ENCODE measurements around the gene HLA-DQA1.

- TF ChIP-seq, protein P1, sequence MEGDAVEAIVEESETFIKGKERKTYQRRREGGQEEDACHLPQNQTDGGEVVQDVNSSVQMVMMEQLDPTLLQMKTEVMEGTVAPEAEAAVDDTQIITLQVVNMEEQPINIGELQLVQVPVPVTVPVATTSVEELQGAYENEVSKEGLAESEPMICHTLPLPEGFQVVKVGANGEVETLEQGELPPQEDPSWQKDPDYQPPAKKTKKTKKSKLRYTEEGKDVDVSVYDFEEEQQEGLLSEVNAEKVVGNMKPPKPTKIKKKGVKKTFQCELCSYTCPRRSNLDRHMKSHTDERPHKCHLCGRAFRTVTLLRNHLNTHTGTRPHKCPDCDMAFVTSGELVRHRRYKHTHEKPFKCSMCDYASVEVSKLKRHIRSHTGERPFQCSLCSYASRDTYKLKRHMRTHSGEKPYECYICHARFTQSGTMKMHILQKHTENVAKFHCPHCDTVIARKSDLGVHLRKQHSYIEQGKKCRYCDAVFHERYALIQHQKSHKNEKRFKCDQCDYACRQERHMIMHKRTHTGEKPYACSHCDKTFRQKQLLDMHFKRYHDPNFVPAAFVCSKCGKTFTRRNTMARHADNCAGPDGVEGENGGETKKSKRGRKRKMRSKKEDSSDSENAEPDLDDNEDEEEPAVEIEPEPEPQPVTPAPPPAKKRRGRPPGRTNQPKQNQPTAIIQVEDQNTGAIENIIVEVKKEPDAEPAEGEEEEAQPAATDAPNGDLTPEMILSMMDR (IDR thresholded peaks at IDR 0.05; ENCODE audit: low read depth, low read length, missing input control) = peak; percentile 24
- TF ChIP-seq JUND (IDR thresholded peaks at IDR 0.05) (no peak), GABPA (IDR thresholded peaks at IDR 0.05 in 1 of 2, conservative IDR thresholded peaks at IDR 0.05 in 1 of 2) (no peak), RXRA (IDR thresholded peaks at IDR 0.05) (no peak), YY1 (IDR thresholded peaks at IDR 0.05) (no peak), TAF1 (conservative IDR thresholded peaks at IDR 0.05) (no peak), RAD21 (IDR thresholded peaks at IDR 0.05) (peak; percentile 12 to 27), ATF3 (IDR thresholded peaks at IDR 0.05) (no peak), MAX (IDR thresholded peaks at IDR 0.05) (no peak), ZBTB33 (IDR thresholded peaks at IDR 0.05) (no peak), FOXA2 (IDR thresholded peaks at IDR 0.05) (no peak), EGR1 (IDR thresholded peaks at IDR 0.05; ENCODE audit: low read depth in 2 of 2) (no peak), HNF4G (IDR thresholded peaks at IDR 0.05) (no peak)
- TF ChIP-seq, protein P2, sequence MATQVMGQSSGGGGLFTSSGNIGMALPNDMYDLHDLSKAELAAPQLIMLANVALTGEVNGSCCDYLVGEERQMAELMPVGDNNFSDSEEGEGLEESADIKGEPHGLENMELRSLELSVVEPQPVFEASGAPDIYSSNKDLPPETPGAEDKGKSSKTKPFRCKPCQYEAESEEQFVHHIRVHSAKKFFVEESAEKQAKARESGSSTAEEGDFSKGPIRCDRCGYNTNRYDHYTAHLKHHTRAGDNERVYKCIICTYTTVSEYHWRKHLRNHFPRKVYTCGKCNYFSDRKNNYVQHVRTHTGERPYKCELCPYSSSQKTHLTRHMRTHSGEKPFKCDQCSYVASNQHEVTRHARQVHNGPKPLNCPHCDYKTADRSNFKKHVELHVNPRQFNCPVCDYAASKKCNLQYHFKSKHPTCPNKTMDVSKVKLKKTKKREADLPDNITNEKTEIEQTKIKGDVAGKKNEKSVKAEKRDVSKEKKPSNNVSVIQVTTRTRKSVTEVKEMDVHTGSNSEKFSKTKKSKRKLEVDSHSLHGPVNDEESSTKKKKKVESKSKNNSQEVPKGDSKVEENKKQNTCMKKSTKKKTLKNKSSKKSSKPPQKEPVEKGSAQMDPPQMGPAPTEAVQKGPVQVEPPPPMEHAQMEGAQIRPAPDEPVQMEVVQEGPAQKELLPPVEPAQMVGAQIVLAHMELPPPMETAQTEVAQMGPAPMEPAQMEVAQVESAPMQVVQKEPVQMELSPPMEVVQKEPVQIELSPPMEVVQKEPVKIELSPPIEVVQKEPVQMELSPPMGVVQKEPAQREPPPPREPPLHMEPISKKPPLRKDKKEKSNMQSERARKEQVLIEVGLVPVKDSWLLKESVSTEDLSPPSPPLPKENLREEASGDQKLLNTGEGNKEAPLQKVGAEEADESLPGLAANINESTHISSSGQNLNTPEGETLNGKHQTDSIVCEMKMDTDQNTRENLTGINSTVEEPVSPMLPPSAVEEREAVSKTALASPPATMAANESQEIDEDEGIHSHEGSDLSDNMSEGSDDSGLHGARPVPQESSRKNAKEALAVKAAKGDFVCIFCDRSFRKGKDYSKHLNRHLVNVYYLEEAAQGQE (IDR thresholded peaks at IDR 0.05) = no peak
Measured at GRCh38 chr6:32692019-32692418, 54.8 kb downstream of the HLA-DQA1 start.

All from liver (tissue), 3 donors.